Measurements from ENCODE around the gene ANO5.

Gene ANO5, protein sequence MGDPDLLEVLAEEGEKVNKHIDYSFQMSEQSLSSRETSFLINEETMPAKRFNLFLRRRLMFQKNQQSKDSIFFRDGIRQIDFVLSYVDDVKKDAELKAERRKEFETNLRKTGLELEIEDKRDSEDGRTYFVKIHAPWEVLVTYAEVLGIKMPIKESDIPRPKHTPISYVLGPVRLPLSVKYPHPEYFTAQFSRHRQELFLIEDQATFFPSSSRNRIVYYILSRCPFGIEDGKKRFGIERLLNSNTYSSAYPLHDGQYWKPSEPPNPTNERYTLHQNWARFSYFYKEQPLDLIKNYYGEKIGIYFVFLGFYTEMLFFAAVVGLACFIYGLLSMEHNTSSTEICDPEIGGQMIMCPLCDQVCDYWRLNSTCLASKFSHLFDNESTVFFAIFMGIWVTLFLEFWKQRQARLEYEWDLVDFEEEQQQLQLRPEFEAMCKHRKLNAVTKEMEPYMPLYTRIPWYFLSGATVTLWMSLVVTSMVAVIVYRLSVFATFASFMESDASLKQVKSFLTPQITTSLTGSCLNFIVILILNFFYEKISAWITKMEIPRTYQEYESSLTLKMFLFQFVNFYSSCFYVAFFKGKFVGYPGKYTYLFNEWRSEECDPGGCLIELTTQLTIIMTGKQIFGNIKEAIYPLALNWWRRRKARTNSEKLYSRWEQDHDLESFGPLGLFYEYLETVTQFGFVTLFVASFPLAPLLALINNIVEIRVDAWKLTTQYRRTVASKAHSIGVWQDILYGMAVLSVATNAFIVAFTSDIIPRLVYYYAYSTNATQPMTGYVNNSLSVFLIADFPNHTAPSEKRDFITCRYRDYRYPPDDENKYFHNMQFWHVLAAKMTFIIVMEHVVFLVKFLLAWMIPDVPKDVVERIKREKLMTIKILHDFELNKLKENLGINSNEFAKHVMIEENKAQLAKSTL

DNA sequence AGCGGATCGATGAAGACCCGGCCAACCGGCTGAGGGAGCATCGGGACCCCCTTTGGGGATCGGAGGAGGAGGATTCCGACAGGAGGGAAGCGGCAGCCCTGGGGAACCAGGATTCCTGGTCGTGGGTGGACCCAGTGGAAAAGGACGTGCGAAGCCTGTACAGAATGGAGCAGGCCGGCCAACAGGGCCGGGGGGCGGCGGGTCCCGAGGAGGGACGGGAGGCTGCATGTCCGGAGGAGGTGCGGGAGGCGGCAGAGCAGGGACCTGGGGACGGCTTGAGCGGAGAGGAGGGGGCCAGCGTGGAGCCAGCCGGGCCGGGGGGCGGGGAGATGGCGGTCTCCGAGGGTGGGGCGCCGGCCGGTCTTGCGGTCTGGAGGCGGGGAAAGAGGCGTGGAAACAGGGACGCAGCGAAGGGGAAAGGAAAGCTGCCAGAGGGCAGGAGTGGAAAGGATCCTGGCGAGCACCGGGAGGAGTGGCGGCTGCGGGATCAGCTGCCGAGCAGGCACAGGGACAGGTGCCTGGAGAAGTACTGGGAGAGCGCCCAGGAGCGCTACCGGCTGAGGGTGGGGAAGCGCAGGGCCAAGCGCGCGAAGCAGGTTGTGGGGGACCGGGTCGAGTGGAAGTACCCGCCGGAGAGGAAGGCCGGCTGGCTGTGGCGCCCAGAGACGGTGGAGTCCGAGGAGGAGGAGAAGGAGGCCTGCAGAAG lies at the start of gene ANO5:
Gene ANO5 (plus strand): TSS at position 444 of the 706 bp plus-strand sequence. CDS start 408 bp downstream, outside the sequence.
- DNase-seq (ENCODE audit: low read depth), result no peak

DNA sequence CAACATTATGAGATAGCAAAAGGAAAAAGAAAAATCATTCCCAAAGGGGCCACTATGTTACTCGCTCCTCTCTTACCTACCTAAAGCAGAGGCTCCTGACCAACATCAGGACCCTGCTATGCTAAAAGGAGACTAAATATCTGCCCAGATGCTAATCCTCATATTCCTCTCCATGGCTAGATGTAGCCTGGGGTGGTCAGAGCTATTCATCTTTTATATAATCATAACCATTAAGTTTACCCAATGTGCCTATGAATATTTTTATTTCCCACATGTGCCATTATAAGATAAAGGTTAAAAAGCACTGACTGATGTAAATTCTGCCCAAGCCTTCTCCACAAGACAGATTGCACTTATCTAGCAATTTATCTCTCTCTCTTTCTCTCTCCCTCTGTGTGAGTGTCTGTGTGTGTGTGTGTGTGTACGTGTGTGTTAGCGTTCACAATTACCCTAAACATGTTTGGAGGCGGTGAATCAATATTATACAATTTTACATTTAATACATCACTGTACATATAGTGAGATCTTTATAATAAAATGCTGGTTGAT lies 41.2 kb upstream of the ANO5 start:
- no peak for DNase-seq (ENCODE audit: low read depth)

DNA sequence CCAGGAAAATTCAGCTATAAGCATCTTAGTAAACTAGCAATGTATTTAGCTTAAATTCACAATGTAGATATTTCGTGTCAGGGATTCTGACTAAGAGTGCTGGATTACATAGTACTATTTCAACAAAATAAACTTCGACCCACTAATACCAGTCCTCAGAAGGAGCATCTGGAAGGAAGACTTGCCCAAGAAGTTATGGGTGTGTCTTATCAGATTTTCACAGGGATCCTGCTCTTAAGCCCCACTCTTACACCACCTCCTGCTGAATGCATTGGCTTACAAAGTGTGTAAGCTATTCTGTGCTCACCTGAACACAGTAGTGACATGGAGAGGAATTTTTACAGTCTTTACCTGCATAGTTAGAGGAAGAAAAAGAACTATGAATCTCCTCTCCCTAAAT lies 35.4 kb upstream of the ANO5 start:
- no peak for DNase-seq (ENCODE audit: low read depth)

DNA sequence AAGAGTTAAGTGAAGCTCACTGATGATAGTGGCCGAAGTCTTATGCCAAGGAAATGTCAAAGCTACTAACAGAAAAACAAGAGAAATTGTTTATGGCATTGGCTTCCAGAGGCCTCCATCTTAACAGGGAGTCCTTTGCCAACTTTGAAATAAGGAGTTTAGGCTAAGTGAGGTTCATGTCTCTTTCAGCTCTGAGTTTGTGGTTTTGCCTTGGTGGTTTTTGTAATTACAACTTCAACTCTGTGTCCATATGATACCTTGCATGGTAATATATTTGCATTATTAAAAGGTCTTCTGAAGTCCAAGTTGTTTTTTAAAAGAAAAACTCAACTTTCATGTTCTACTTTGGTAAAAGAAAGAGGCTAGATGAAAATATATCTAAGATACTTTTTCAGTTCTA lies 31.4 kb upstream of the ANO5 start:
- DNase-seq (ENCODE audit: low read depth), result no peak

DNA sequence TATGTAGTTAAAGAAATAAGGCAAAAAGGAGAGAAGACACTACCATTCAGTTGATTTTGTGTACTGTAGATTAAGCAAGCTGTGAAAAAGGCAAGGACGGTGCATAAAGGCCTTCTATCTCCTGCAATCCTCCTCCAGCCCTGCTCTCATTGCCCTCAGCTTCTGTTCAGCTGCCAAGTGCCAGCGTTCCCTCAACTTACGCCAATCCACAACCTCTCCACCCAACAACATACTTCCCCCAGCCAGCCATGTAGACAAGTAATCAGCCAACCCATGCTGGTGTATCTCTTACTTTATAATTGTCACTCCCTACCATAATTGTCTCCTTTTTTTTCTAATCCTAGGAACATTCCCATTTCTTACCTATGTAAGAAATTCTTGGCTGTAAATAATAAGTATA lies 30.1 kb upstream of the ANO5 start:
- DNase-seq (ENCODE audit: low read depth), result no peak

DNA sequence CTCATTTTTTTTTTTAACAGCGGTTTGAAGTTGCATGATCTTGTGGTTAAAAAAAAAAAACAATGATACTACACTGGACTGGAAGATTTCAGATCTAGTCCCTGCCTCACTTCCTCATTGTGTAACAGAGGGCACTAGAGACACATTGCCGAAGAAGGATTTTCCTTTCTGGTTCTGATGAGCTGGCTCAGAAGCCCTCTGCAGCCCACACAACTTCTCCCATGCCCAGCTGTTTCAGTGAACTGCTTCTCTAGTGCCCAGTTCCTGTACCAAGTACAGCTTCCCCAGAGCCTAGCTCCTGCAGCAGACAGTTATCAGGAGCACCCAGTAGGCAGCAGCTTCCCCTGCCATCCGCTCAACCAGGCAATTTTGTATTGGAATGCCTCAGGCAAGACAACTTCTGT lies 29.5 kb upstream of the ANO5 start:
- no peak for DNase-seq (ENCODE audit: low read depth)

DNA sequence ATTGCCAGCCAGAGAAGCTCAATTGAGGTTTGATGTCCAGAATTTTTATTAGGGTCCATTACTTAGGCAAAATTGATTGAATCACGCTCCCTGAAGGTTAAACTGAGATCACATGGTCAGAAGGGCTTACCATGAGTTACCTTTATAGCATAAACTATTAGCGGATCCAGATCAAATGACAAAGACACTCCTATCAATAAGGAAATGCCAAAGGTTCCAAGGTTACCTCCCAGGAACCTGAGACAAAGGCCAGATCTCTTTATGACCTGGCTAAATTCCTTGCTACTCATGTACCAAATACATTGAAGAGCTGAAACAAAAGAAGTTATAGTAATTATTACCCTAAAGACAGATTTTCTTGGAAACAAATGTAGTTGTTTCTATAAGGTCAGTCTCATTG lies 27.8 kb upstream of the ANO5 start:
- DNase-seq (ENCODE audit: low read depth), result no peak

DNA sequence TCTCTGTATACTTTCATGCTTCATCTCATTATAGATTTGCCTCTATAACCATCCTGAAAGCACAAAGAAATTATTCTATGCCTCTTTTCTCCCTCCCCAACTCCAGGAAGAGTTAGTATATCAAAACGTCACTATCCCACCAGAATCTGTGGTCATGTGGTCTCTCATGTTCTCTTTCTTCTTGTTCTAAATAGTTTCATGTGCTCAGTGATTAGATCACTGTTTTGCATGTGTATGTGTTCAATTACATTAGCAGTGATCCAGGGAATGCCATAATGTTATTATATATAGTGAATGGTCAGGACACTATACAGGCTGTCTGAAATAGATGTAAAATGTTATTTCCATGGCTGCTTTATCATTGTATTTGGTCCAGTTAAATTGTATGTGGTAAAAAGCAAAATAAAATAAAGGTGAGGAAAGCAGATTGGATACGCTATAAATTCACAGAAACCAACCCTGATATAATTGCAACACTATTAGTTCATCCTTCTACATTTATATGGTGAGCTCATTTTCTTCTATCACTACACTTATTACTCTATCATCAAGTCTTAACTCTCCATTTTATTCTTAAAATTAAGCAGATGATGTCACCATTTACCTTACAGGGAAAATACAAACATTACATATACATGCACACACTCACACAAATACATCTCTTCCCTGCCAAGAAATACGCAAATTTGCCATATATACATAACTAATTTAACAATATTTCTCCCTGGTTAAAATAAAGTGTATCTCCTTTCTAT lies 26.9 kb upstream of the ANO5 start:
- DNase-seq (ENCODE audit: low read depth), result no peak

DNA sequence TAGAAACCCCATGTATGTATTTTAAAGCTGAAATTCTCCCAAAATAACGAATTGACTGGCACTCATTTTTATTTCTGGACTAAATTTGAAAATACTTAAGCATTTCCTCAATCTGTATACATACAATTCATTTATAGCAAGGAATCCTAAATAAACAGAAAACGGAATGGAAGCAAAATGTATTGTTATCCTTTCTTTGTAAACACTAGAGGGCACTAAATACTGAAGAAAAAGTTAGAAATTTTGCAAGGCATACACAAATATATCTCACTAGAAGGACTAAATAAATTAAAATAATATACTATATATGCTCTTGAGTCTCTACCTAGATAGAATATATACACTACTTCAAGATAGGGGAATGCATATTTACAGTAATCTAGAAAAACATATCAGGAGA lies 23.1 kb upstream of the ANO5 start:
- no peak for DNase-seq (ENCODE audit: low read depth)

DNA sequence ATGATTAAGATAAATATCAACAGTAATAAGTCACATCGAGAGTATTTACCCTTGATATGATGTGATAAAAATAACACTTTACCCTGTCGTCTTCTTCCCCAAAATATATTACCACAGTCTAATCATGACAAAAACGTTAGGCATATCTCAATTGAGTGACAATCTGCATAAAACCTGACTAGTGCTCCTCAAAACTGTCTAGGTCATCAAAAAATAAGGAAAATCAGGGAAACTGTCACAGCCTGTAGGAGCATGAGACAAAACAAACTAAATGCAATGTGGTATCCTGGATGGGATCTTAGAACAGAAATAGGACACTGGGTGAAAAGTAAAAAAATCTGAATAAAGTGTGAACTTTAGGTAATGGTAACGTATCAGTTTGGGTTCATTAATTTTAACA lies 19.4 kb upstream of the ANO5 start:
- no peak for DNase-seq (ENCODE audit: low read depth)

DNA sequence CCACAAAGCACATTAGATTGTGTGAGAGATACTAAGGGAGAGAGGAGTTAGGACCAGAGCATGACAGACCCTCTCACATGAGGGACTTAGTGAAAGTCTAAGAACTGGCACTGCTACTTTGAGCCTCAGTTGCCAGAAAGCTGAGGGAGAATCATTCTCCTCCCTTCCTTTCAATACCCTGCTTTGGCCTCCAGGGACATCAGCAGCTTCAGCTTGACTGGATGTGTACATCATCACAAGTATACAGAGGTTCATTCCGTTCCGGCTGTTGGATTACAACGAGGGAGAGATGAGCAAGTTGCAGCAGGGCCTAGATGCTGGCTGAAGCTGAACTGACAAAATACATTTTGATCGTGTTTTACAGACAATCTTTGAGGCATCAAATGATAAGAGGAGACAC lies 15.7 kb upstream of the ANO5 start:
- no peak for DNase-seq (ENCODE audit: low read depth)

DNA sequence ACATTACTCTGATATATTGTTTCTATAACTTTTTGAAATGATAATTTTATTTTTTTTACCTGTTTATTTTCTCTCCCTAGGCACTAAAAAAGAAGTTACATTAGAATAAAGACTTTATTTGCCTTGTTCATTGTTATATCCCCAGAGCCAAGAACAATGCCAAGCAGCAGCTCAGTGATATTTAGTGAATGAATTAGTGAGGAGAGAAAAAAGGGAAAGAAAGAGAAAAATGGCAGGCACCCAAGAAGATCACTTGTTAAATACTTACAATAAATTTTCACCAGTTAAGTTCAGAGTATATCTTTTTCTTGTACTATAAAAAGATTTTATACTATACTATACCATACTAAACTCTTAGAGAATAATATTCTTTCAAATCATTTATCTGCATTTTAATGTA lies 13.3 kb upstream of the ANO5 start:
- no peak for DNase-seq (ENCODE audit: low read depth)

DNA sequence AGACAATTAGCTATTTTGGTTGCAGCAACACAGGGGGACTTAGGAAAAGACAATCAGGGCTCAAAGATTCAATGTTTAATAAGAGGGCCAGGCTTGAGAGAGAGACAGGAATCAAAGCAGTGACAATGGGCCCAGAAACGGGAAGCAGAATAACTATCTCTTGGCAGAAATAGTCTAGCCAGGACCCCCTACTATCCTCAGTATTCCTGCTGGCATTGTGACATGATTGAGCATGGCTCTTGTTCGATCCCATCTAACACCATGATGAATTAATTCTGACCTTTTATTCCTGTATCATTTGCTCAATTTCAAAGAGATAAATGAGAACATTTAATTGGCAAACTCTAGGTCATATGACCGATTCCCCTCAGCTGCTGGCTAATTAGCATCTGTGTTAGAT lies 12.8 kb upstream of the ANO5 start:
- DNase-seq (ENCODE audit: low read depth), result no peak

DNA sequence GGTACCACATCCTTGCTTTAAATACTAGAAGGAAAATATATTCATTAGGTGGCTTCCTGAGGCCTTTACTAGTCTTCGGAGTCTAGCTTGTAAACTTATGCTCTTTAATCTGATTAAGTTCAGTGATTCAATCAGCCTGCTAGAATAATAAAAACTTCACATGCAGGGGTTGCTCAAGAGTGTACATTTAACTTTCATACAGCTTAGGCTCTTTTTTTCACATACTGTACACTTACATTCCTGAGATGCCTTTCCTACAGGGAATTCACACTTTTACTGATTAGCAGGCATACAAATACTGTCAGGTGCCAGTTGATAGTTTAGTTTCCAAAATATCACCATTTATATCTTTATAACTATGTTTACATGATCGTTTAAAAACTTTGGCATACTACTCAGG lies 3.2 kb upstream of the ANO5 start:
- no peak for DNase-seq (ENCODE audit: low read depth)

DNA sequence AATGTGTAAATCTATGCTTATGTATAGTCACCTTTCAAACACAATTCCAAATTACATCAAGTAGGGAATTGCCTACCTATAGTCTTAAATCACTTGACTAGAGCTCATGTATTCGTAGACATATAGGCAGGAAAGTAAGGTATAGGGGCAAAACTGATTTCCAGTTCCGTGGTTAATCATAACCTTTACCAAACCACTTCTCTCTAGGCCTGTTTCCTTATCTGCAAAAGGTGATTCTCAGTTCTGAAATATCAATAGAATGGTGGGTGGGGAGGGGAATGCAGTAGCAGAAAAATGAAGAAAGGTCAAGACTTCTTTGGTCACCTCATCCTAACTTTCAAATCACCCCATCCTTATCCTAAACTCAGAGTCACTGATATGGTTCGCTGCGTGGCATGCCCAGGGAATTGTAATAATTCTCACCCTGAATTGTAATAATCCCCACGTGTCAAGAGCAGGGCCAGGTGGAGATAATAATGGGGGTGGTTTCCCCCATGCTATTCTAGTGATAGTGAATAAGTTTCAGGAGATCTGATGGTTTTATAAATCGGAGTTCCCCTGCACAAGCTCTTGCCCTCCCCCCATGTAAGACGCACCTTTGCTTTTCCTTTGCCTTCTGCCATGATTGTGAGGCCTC lies 1.9 kb upstream of the ANO5 start:
- DNase-seq (ENCODE audit: low read depth), result no peak

DNA sequence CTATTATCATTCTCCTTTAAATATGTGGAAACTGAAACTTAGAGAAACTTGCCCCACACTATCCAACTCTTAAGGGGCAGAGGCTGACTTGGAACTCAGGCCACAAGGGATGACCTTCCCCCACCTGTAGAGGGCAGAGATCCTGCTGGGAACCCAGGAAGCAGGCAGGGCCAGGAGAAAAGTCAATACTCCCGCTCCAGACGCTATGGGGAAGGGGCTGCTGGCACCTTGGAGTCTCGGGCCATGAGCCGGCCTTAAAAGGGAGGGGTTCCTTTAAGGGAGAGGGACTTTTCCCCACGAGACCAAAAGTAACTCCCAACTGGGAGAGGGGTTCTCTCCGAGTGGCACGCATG lies 620 bp upstream of the ANO5 start:
- DNase-seq (ENCODE audit: low read depth), result no peak

DNA sequence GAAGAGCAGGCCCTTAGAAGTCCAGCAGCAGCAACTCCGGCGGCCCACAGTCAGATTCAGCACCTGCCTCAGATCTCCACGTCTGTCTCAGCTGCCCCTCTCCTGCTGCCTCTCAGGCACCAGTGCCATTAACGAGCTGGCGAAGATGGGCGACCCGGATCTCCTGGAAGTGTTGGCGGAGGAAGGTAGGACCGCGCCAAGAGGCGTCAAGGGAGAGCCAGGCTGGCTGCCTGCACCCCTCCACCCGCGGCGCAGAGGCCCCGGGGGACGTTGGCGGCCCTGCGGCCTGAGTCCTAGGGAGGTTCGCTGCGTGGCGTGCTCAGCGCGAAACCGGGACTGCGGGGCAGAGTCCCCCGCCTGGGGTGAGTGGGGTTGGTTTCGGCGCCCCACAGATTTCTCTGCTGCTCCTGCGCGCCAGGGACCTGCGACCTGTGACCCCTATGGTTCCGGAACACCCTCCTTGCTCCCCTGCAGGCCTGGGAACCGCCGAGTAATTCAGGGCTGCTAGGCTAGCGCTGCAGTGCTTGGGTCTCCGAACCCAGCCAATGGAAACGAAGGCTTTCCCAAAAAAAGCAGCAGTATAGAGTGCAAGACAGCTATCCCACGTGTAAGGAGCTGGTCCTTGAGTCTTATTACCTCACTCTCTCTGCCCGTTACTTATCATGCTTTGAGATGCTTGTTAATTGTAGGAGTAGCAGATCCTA lies 615 bp downstream of the ANO5 start:
- no peak for DNase-seq (ENCODE audit: low read depth)

DNA sequence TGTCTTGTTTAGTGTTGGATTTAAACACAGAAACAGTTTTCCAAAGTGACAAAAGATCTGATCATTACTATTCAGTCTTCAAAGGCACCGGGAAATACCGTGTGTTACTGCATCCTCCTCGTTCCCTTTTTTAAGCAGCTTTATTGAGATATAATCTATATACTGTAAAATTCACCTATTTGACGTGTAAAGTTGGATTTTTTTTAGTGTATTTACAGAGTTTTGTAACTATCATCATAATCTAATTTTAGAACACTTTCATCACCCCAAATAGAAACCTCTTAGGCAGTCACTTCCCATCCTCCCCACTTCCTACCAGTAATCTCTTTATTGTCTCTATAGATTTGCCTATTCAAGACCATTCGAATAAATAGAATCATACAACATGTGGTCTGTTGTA lies 1.4 kb downstream of the ANO5 start:
- DNase-seq (ENCODE audit: low read depth), result no peak

DNA sequence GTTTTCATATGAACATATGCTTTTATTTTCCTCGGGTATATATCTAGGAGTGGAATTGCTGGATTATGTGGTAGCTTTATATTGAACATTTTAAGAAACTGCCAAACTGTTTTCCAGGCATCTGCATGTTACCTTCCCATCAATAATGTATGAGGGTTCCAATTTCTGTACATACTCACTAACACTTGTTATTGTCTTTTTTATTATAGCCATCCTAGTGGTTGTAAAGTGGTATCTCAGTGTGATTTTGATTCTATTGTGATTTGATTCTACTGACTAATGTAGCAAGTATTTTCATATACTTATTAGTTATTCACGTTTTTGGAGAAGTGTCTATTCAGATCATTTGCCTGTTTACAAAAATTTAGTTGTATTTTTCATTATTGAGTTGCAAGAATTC lies 2.0 kb downstream of the ANO5 start:
- DNase-seq (ENCODE audit: low read depth), result no peak

DNA sequence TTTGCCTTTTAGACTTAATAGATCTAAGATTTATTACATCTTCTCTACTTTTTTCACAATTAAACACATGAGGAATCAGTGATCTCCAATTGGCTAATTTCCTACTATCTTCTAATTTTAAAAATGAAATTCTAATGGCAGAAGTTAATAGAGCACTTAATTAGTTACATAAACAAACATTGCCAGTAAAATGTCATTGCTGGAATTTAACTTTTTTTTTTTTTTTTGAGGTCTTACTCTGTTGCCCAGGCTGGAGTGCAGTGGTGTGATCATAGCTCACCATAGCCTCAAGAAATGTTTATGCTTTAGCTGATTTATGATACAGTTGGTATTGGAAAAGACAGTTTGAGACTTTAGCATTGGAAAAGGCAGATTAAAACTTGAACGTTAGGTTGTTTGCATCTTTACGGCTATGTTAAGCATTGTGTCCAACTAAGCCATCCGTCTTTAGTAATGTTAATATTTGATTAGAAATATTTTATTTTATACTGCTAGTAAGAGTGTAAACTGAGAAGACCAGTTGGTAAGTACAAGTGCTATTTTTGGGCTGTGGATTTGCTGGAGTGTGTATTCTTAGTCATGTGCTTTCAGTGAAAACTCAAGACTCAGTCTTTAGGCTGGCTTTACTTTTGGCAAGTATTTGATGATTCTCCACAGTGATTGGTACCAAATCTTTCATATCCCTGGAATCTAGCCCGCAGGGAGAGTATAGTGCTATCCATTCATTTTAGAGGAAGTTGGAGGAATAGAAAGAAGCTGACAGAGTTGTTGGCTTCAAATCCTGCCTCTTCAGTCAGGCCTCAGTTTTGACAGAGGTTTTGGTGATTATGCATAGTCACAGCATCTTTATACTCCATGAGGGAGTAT lies 4.5 kb downstream of the ANO5 start:
- DNase-seq (ENCODE audit: low read depth), result no peak
